K562 (cell line): ENCODE measurements around the gene IFI30. TPM values are rescaled to one million over a fixed set of nuclear protein-coding genes. Genes with fewer than 3 reads are reported as not detected.
A peak's percentile ranks its signal among the peaks of the same experiment; 100 is the strongest.

ENCODE experiments used
- ATAC-seq: fragments of 200-7000 bp; cut with Tn5 transposase; 3 replicates; pipeline ENCODE4 v1.9.1; 2020; ENCODE audit warnings: moderate library complexity
- BruUV-seq: library from RNA; stranded (reverse); fragments of 400-500 nt; replicated peaks from 2 replicates; lab custom pipeline; 2021; lab: Mats Ljungman, UMichigan
- CTCF ChIA-PET: fragments of 300-600 bp; formaldehyde crosslinking; extraction: SDS; loops from one replicate; lab custom pipeline; 2021; ENCODE audit warnings: low intra/inter-chr PET ratio; lab: Yijun Ruan, JAX
- POLR2A ChIA-PET: fragments of 300-600, 350-650 bp; sonication (Branson Sonifier 250); formaldehyde crosslinking; extraction: SDS; loops from one replicate; lab custom pipeline; 2021; ENCODE audit warnings: antibody characterized with exemption, inconsistent platforms; lab: Yijun Ruan, JAX
- DNase-seq, 4 experiments: peaks; one replicate each; pipeline versions ENCODE4 v3.0.0 to v3.0.0-alpha.2; 2011 to 2018; ENCODE audit warnings: low spot score in 3 of 4, mixed read lengths in 3 of 4; ENCODE audit errors: extremely low read depth in 1 of 4
- FAIRE-seq: peaks from 2 replicates; lab custom pipeline; 2011; peaks lifted over from hg19 to GRCh38; lab: Jason Lieb, UNC
- H2AFZ ChIP-seq: 2 replicates; pipeline ENCODE4 v1.6.0; 2011; ENCODE audit warnings: low read depth, low read length, control low read depth, inconsistent platforms
- H3K27ac ChIP-seq: fragments of 200-600 bp; 3 replicates; pipeline ENCODE4 v1.8.0; 2011; ENCODE audit warnings: low read depth, mild to moderate bottlenecking, control low read depth, inconsistent platforms, low read length, moderate library complexity, mixed read lengths; ENCODE audit errors: extremely low read depth
- H3K27me3 ChIP-seq, 2 experiments: fragments of 300-600 bp in 1 of 2; 2 replicates in 1 of 2; 3 replicates in 1 of 2; pipeline versions ENCODE4 v1.6.0 to v1.8.0; 2011; ENCODE audit warnings: inconsistent platforms in 2 of 2, low read length in 2 of 2, mild to moderate bottlenecking in 1 of 2, mixed read lengths in 1 of 2, moderate library complexity in 1 of 2; ENCODE audit not compliant: control insufficient read depth in 2 of 2, insufficient read depth in 2 of 2
- H3K36me3 ChIP-seq: fragments of 300-600 bp; 3 replicates; pipeline ENCODE4 v1.8.0; 2011; ENCODE audit warnings: mild to moderate bottlenecking, low read length, inconsistent platforms; ENCODE audit not compliant: control insufficient read depth, insufficient read depth
- H3K4me1 ChIP-seq, 2 experiments: fragments of 200-600 bp in 1 of 2; replicated peaks in 1 of 2; 2 replicates in 1 of 2; 3 replicates in 1 of 2; pipeline versions ENCODE4 v1.5.1 to v1.8.0; 2011; ENCODE audit warnings: inconsistent platforms in 2 of 2, low read length in 2 of 2, mild to moderate bottlenecking in 1 of 2, mixed read lengths in 1 of 2, moderate library complexity in 1 of 2; ENCODE audit not compliant: control insufficient read depth in 2 of 2, insufficient read depth in 2 of 2
- H3K4me2 ChIP-seq: 2 replicates; pipeline ENCODE4 v1.6.1; 2011; ENCODE audit warnings: low read length, control low read depth, inconsistent platforms, mixed read lengths; ENCODE audit not compliant: insufficient read depth
- H3K4me3 ChIP-seq: fragments of 200-600 bp; sonication (generic), shearing (Covaris generic); 2 replicates; pipeline ENCODE4 v1.5.1; 2016; ENCODE audit warnings: control low read depth, inconsistent platforms
- H3K79me2 ChIP-seq: fragments of 200-600 bp; 3 replicates; pipeline ENCODE4 v1.8.0; 2011; ENCODE audit warnings: low read length, inconsistent platforms; ENCODE audit not compliant: control insufficient read depth, insufficient read depth
- H3K9ac ChIP-seq, 2 experiments: 2 replicates each; pipeline versions ENCODE4 v1.6.0 to v1.6.1; 2011; ENCODE audit warnings: low read depth in 2 of 2, low read length in 2 of 2, control low read depth in 1 of 2, inconsistent platforms in 1 of 2, mild to moderate bottlenecking in 1 of 2, mixed read lengths in 1 of 2; ENCODE audit not compliant: insufficient read depth in 1 of 2
- H3K9me1 ChIP-seq: one replicate; pipeline ENCODE4 v1.6.0; 2011; ENCODE audit warnings: inconsistent platforms, mild to moderate bottlenecking, low read length, moderate library complexity; ENCODE audit not compliant: control insufficient read depth, insufficient read depth
- H3K9me3 ChIP-seq: replicated peaks from 2 replicates; pipeline ENCODE4 v1.5.1; 2011; ENCODE audit warnings: low read depth, low read length, inconsistent platforms; ENCODE audit not compliant: control insufficient read depth, insufficient read depth
- H4K20me1 ChIP-seq: replicated peaks from 2 replicates; pipeline ENCODE4 v1.6.1; 2011; ENCODE audit warnings: low read length, inconsistent platforms, mixed read lengths; ENCODE audit not compliant: control insufficient read depth, insufficient read depth
- HDAC2 ChIP-seq: fragments of 450-650 bp; IDR thresholded peaks from 2 replicates; pipeline ENCODE4 v1.6.1; 2016; ENCODE audit warnings: mild to moderate bottlenecking
- MITF ChIP-seq: IDR thresholded peaks from 2 replicates; pipeline ENCODE4 v1.6.1; 2014; ENCODE audit warnings: antibody characterized with exemption
- SRSF1 ChIP-seq: fragments of 200-400 bp; formaldehyde crosslinking; IDR thresholded peaks from 2 replicates; pipeline ENCODE4 v1.6.1; 2017; ENCODE audit warnings: mild to moderate bottlenecking, low read depth, low read length, moderate library complexity
- THAP12 ChIP-seq: fragments of 250-450 bp; sonication (Bioruptor Pico); IDR thresholded peaks from 2 replicates; pipeline ENCODE4 v1.9.0; 2021; ENCODE audit warnings: mild to moderate bottlenecking, inconsistent platforms
- YY1 ChIP-seq, 3 experiments: IDR thresholded peaks; 2 replicates each; pipeline ENCODE4 v1.6.1; 2011; ENCODE audit warnings: low read length in 2 of 3, mild to moderate bottlenecking in 2 of 3, moderate library complexity in 2 of 3, borderline replicate concordance in 1 of 3, control low read depth in 1 of 3, low read depth in 1 of 3; ENCODE audit not compliant: insufficient read depth in 3 of 3, insufficient replicate concordance in 2 of 3, control insufficient read depth in 1 of 3, insufficient read length in 1 of 3; ENCODE audit errors: extremely low read depth in 1 of 3
- ZBTB33 ChIP-seq: sonication (generic); formaldehyde crosslinking; IDR thresholded peaks from 2 replicates; pipeline ENCODE4 v1.8.1; 2023; ENCODE audit warnings: mild to moderate bottlenecking, missing genetic modification reagents
- ZBTB49 ChIP-seq: sonication (generic); formaldehyde crosslinking; IDR thresholded peaks from 2 replicates; pipeline ENCODE4 v1.8.0; 2022; ENCODE audit warnings: missing genetic modification reagents, mild to moderate bottlenecking, borderline replicate concordance
- ZNF512 ChIP-seq: IDR thresholded peaks from 2 replicates; pipeline ENCODE4 v1.6.1; 2016; ENCODE audit warnings: missing genetic modification characterization, missing compliant biosample characterization
- WGBS: fragments of 100-300 bp; shearing (Covaris generic); methylation state at CpG from one replicate; pipeline ENCODE4 v1.1.6; 2016; ENCODE audit warnings: low coverage, mixed read lengths; ENCODE audit not compliant: insufficient coverage; ENCODE audit errors: missing lambda C conversion rate; 5-methylcytosine and 5-hydroxymethylcytosine counted together
- in situ Hi-C: fragments of 300-500 bp; cut with MboI; formaldehyde crosslinking; loops from 4 replicates; pipeline ENCODE4 v1.15.0; 2018; ENCODE audit warnings: inconsistent platforms, mixed read lengths
- intact Hi-C: fragments of 100-400 bp; cut with micrococcal nuclease; formaldehyde crosslinking; loops from 2 replicates; pipeline ENCODE4 v1.14.2; 2022
- polyA plus RNA-seq, 8 experiments: library from polyadenylated mRNA; depleted of rRNA in 4 of 8; stranded (reverse) in 5 of 8; unstranded in 3 of 8; fragments of >200 nt; fragmentation: Nextera tagmentation in 2 of 8; fragmentation: Illumina TruSeq in 1 of 8; extraction: Ambion mirVana in 2 of 8; extraction: Trizol in 1 of 8; gene quantifications; 2 replicates each; pipeline versions ENCODE4 v1.2.1 to v1.2.3, GENCODE V29; 2011 to 2014; ENCODE audit warnings: inconsistent platforms in 1 of 8, missing spikeins in 1 of 8
- total RNA-seq, 7 experiments: library from RNA; depleted of rRNA in 6 of 7; stranded (reverse); fragments of >200 nt in 6 of 7; fragmentation: Illumina TruSeq in 2 of 7; extraction: Trizol in 2 of 7; gene quantifications; 2 replicates each; pipeline versions ENCODE4 v1.2.1 to v1.2.3, GENCODE V29; 2011 to 2021; ENCODE audit warnings: low replicate concordance in 1 of 7

IFI30 gene
- total and polyA plus RNA-seq, 9 of the 15 experiments (the other 6 are each of a cell fraction or from before 2014, with no cell fraction given), result 63.7 to 430 (median 109) TPM

- in situ Hi-C loops, result loop anchor here (5.0 kb wide), 1 partner anchor 191 kb away; no protein-coding TSS in a partner anchor
- no peak for FAIRE-seq
- H3K27me3 ChIP-seq, result no peaks in the 10 kb centered on the region; a peak in 1 of 5 replicates
- no peaks in the 10 kb centered on the region for H3K36me3 ChIP-seq
- TF ChIP-seq YY1 (IDR thresholded peaks at IDR 0.05; ENCODE audit: borderline replicate concordance in 1 of 3, control insufficient read depth in 1 of 3, extremely low read depth in 1 of 3, insufficient read depth in 3 of 3, insufficient read length in 1 of 3, insufficient replicate concordance in 2 of 3, low read depth in 1 of 3, low read length in 2 of 3) (no peak), MITF (no peak), HDAC2 (no peak), THAP12 (CRISPR knock-in tag) (no peak), ZBTB49 (no peak), ZNF512 (tag) (no peak), SRSF1 (no peak), ZBTB33 (CRISPR knock-in tag) (peak; percentile 98)
- no peaks in the 10 kb centered on the region for H3K79me2 ChIP-seq
- ChIA-PET CTCF (no interaction called here), POLR2A (no interaction called here)
- intact Hi-C loops, result no loop called here
- peak overlapping the region in 1 of 2 experiments; percentile 55; a peak in 1 of 4 replicates for H3K9ac ChIP-seq
- peak in 1 of 4 experiments; percentile 4 for DNase-seq
- peaks cover 4 to 16% of the 10 kb centered on the region in 2 experiments; a peak in 4 of 5 replicates for H3K4me1 ChIP-seq
- no peak overlapping the region for H3K4me2 ChIP-seq
- no peak overlapping the region for H3K4me3 ChIP-seq
- no TSS peak for BruUV-seq
- WGBS, result 55% methylated on average over 14 of the region's 14 CpGs
- no peaks in the 10 kb centered on the region for H3K9me3 ChIP-seq
- no peaks in the 10 kb centered on the region for H3K9me1 ChIP-seq
- H2AFZ ChIP-seq, result no peak overlapping the region
- no peaks in the 10 kb centered on the region for H4K20me1 ChIP-seq
- ATAC-seq, result no peak
- H3K27ac ChIP-seq, result no peak overlapping the region
These were observed 38.1 kb downstream of the IFI30 start for GRCh38 chr19:18211683-18212082.
